ENCODE measurements around the gene PDCD11. TPM values are rescaled to one million over a fixed set of nuclear protein-coding genes. Genes with fewer than 3 reads are reported as not detected.

The PDCD11 gene
- total and polyA plus RNA-seq, 2 of the 8 experiments (the other 6 are each of a cell fraction or from before 2014, with no cell fraction given), result 18.1 to 79.1 TPM

GRCh38 chr10:103475437-103475836 is 79.0 kb downstream of the PDCD11 start:
- DNase-seq (ENCODE audit: low read depth in 1 of 2, low spot score in 2 of 2), result no peak
- no peak overlapping the region for H3K18ac ChIP-seq (ENCODE audit: extremely low read depth, low read length)
- no peak overlapping the region for H4K91ac ChIP-seq (replicated peaks; ENCODE audit: insufficient read length, low read length)
- no peak overlapping the region for H2AFZ ChIP-seq (ENCODE audit: low read length)
- no peak overlapping the region for H3K4me2 ChIP-seq (ENCODE audit: insufficient read depth in 1 of 2, low read depth in 2 of 2, low read length in 2 of 2)
- no peak overlapping the region for H3K27ac ChIP-seq (ENCODE audit: low read depth, low read length)
- no peak overlapping the region for H3K14ac ChIP-seq (ENCODE audit: insufficient read length)
- no peak overlapping the region for H3K56ac ChIP-seq (replicated peaks; ENCODE audit: insufficient read length, low read depth, low read length)
- no peak overlapping the region for H3K9ac ChIP-seq (replicated peaks in 1 of 4; ENCODE audit: extremely low read depth in 1 of 4, low read depth in 3 of 4, low read length in 3 of 4)
- peaks cover 0 to 16% (median 11%) of the 10 kb centered on the region in 4 experiments; a peak in 6 of 7 replicates for H3K4me1 ChIP-seq (replicated peaks in 1 of 4; ENCODE audit: control insufficient read depth in 3 of 4, insufficient read depth in 4 of 4, low read length in 3 of 4)
- WGBS, 2 experiments (ENCODE audit: extremely low coverage in 1 of 2, insufficient coverage in 1 of 2, insufficient read length in 1 of 2, insufficient replicate concordance in 2 of 2, low coverage in 1 of 2, low lambda C conversion rate in 2 of 2, missing lambda C conversion rate in 1 of 2), result 89% methylated on average over 4 of the region's 4 CpGs; no CpG with 5 or more reads in 1 of the 2 experiments
- no peaks in the 10 kb centered on the region for H3K79me2 ChIP-seq (ENCODE audit: control insufficient read depth in 1 of 2, insufficient read depth in 2 of 2, low read length in 2 of 2)
- no peak overlapping the region for H2BK15ac ChIP-seq (ENCODE audit: low read length)
- H2BK5ac ChIP-seq (ENCODE audit: low read depth, low read length), result no peak overlapping the region
- H3K36me3 ChIP-seq (ENCODE audit: control insufficient read depth in 2 of 4, insufficient read depth in 4 of 4, low read length in 3 of 4), result no peaks in the 10 kb centered on the region
- H3K79me1 ChIP-seq (ENCODE audit: low read depth, low read length), result no peaks in the 10 kb centered on the region
- peaks cover 4% of the 10 kb centered on the region; the same call in 1 of the 2 replicates for H3K23me2 ChIP-seq (ENCODE audit: low read depth, low read length)
- H3K4ac ChIP-seq (replicated peaks; ENCODE audit: insufficient read length, low read depth, low read length), result no peak overlapping the region
- H4K20me1 ChIP-seq (replicated peaks in 1 of 2; ENCODE audit: control insufficient read depth in 1 of 2, insufficient read depth in 2 of 2, low read length in 2 of 2), result no peaks in the 10 kb centered on the region
- H3K23ac ChIP-seq (ENCODE audit: insufficient read length), result no peak overlapping the region
- no peak overlapping the region for H2BK12ac ChIP-seq (ENCODE audit: low read depth, low read length)
- H4K8ac ChIP-seq (ENCODE audit: extremely low read depth, insufficient read depth, low read length), result no peak overlapping the region
- FAIRE-seq, result no peak
- no peak overlapping the region for H2AK5ac ChIP-seq (ENCODE audit: low read depth, low read length)
- no peak overlapping the region for H4K5ac ChIP-seq (ENCODE audit: insufficient read length, low read depth, low read length)
- H3K9me3 ChIP-seq (ENCODE audit: insufficient read depth in 2 of 2, low read depth in 1 of 2, low read length in 1 of 2), result no peaks in the 10 kb centered on the region
- H2BK120ac ChIP-seq (replicated peaks; ENCODE audit: low read depth, low read length), result no peak overlapping the region
- POLR2A ChIA-PET (ENCODE audit: partially characterized antibody), result interaction anchor here (0.6 to 3.1 kb wide), 6 partner anchors 24 to 148 kb away, joined by 3 to 12 read pairs (median 4); partner anchors contain the start of gene CALHM2
- no peak overlapping the region for H2BK20ac ChIP-seq (ENCODE audit: low read length)
- CTCF ChIA-PET (ENCODE audit: partially characterized antibody), result interaction anchor here (0.6 to 9.0 kb wide), 20 partner anchors 9 to 211 kb away, joined by 3 to 71 read pairs (median 8); partner anchors contain the start of genes CALHM1, CALHM2 and NEURL1
- H3K27me3 ChIP-seq (replicated peaks in 1 of 4; ENCODE audit: control insufficient read depth in 3 of 4, extremely low read depth in 1 of 4, insufficient read depth in 3 of 4, low read length in 3 of 4), result no peaks in the 10 kb centered on the region; a peak in 2 of 7 replicates
- no peak overlapping the region for H3K4me3 ChIP-seq (ENCODE audit: extremely low read depth in 1 of 4, insufficient read depth in 2 of 4, low read depth in 3 of 4, low read length in 4 of 4)
- TF ChIP-seq TBP (IDR thresholded peaks at IDR 0.05; ENCODE audit: low read depth, low read length) (no peak), CEBPB (IDR thresholded peaks at IDR 0.05; ENCODE audit: low read depth, low read length) (no peak), SIRT6 (IDR thresholded peaks at IDR 0.05; ENCODE audit: low read length) (no peak), CBX5 (IDR thresholded peaks at IDR 0.05; ENCODE audit: low read depth, low read length) (no peak), HDAC6 (IDR thresholded peaks at IDR 0.05; ENCODE audit: low read depth, low read length) (no peak), MAFK (IDR thresholded peaks at IDR 0.05; ENCODE audit: low read depth, low read length) (no peak), ATF2 (IDR thresholded peaks at IDR 0.05; ENCODE audit: low read length) (no peak), TAF1 (IDR thresholded peaks at IDR 0.05; ENCODE audit: low read depth, low read length) (no peak), FOSL1 (IDR thresholded peaks at IDR 0.05; ENCODE audit: insufficient read depth, low read depth, low read length) (no peak), BACH1 (IDR thresholded peaks at IDR 0.05; ENCODE audit: low read length) (no peak), SRF (IDR thresholded peaks at IDR 0.05; ENCODE audit: low read depth, low read length) (no peak), NANOG (IDR thresholded peaks at IDR 0.05; ENCODE audit: insufficient read depth, low read depth, low read length, poor library complexity, severe bottlenecking) (no peak), TAF7 (optimal IDR thresholded peaks at IDR 0.05; ENCODE audit: borderline replicate concordance, low read depth, low read length) (no peak)
